K562 (cell line): ENCODE data around the gene CUL1. TPM values are rescaled to one million over a fixed set of nuclear protein-coding genes. Genes with fewer than 3 reads are reported as not detected.

Experiments used
- ATAC-seq: fragments of 200-7000 bp; cut with Tn5 transposase; 3 replicates; pipeline ENCODE4 v1.9.1; 2020; ENCODE audit warnings: moderate library complexity
- BruUV-seq: library from RNA; stranded (reverse); fragments of 400-500 nt; replicated peaks from 2 replicates; lab custom pipeline; 2021; lab: Mats Ljungman, UMichigan
- CTCF ChIA-PET: fragments of 300-600 bp; formaldehyde crosslinking; extraction: SDS; loops from one replicate; lab custom pipeline; 2021; ENCODE audit warnings: low intra/inter-chr PET ratio; lab: Yijun Ruan, JAX
- POLR2A ChIA-PET: fragments of 300-600, 350-650 bp; sonication (Branson Sonifier 250); formaldehyde crosslinking; extraction: SDS; loops from one replicate; lab custom pipeline; 2021; ENCODE audit warnings: antibody characterized with exemption, inconsistent platforms; lab: Yijun Ruan, JAX
- DNase-seq, 4 experiments: peaks; one replicate each; pipeline versions ENCODE4 v3.0.0 to v3.0.0-alpha.2; 2011 to 2018; ENCODE audit warnings: low spot score in 3 of 4, mixed read lengths in 3 of 4; ENCODE audit errors: extremely low read depth in 1 of 4
- FAIRE-seq: peaks from 2 replicates; lab custom pipeline; 2011; peaks lifted over from hg19 to GRCh38; lab: Jason Lieb, UNC
- H2AFZ ChIP-seq: 2 replicates; pipeline ENCODE4 v1.6.0; 2011; ENCODE audit warnings: low read depth, low read length, control low read depth, inconsistent platforms
- H3K27ac ChIP-seq: fragments of 200-600 bp; 3 replicates; pipeline ENCODE4 v1.8.0; 2011; ENCODE audit warnings: low read depth, mild to moderate bottlenecking, control low read depth, inconsistent platforms, low read length, moderate library complexity, mixed read lengths; ENCODE audit errors: extremely low read depth
- H3K27me3 ChIP-seq, 2 experiments: fragments of 300-600 bp in 1 of 2; 2 replicates in 1 of 2; 3 replicates in 1 of 2; pipeline versions ENCODE4 v1.6.0 to v1.8.0; 2011; ENCODE audit warnings: inconsistent platforms in 2 of 2, low read length in 2 of 2, mild to moderate bottlenecking in 1 of 2, mixed read lengths in 1 of 2, moderate library complexity in 1 of 2; ENCODE audit not compliant: control insufficient read depth in 2 of 2, insufficient read depth in 2 of 2
- H3K36me3 ChIP-seq: fragments of 300-600 bp; 3 replicates; pipeline ENCODE4 v1.8.0; 2011; ENCODE audit warnings: mild to moderate bottlenecking, low read length, inconsistent platforms; ENCODE audit not compliant: control insufficient read depth, insufficient read depth
- H3K4me1 ChIP-seq, 2 experiments: fragments of 200-600 bp in 1 of 2; replicated peaks in 1 of 2; 2 replicates in 1 of 2; 3 replicates in 1 of 2; pipeline versions ENCODE4 v1.5.1 to v1.8.0; 2011; ENCODE audit warnings: inconsistent platforms in 2 of 2, low read length in 2 of 2, mild to moderate bottlenecking in 1 of 2, mixed read lengths in 1 of 2, moderate library complexity in 1 of 2; ENCODE audit not compliant: control insufficient read depth in 2 of 2, insufficient read depth in 2 of 2
- H3K4me2 ChIP-seq: 2 replicates; pipeline ENCODE4 v1.6.1; 2011; ENCODE audit warnings: low read length, control low read depth, inconsistent platforms, mixed read lengths; ENCODE audit not compliant: insufficient read depth
- H3K4me3 ChIP-seq: fragments of 200-600 bp; sonication (generic), shearing (Covaris generic); 2 replicates; pipeline ENCODE4 v1.5.1; 2016; ENCODE audit warnings: control low read depth, inconsistent platforms
- H3K79me2 ChIP-seq: fragments of 200-600 bp; 3 replicates; pipeline ENCODE4 v1.8.0; 2011; ENCODE audit warnings: low read length, inconsistent platforms; ENCODE audit not compliant: control insufficient read depth, insufficient read depth
- H3K9ac ChIP-seq, 2 experiments: 2 replicates each; pipeline versions ENCODE4 v1.6.0 to v1.6.1; 2011; ENCODE audit warnings: low read depth in 2 of 2, low read length in 2 of 2, control low read depth in 1 of 2, inconsistent platforms in 1 of 2, mild to moderate bottlenecking in 1 of 2, mixed read lengths in 1 of 2; ENCODE audit not compliant: insufficient read depth in 1 of 2
- H3K9me1 ChIP-seq: one replicate; pipeline ENCODE4 v1.6.0; 2011; ENCODE audit warnings: inconsistent platforms, mild to moderate bottlenecking, low read length, moderate library complexity; ENCODE audit not compliant: control insufficient read depth, insufficient read depth
- H3K9me3 ChIP-seq: replicated peaks from 2 replicates; pipeline ENCODE4 v1.5.1; 2011; ENCODE audit warnings: low read depth, low read length, inconsistent platforms; ENCODE audit not compliant: control insufficient read depth, insufficient read depth
- H4K20me1 ChIP-seq: replicated peaks from 2 replicates; pipeline ENCODE4 v1.6.1; 2011; ENCODE audit warnings: low read length, inconsistent platforms, mixed read lengths; ENCODE audit not compliant: control insufficient read depth, insufficient read depth
- ARID3B ChIP-seq: fragments of 250-450 bp; sonication (Bioruptor Pico); IDR thresholded peaks from 2 replicates; pipeline ENCODE4 v1.4.0; 2020; ENCODE audit warnings: borderline replicate concordance
- BCL6 ChIP-seq: fragments of 250-450 bp; sonication (Bioruptor Pico); IDR thresholded peaks from 2 replicates; pipeline ENCODE4 v1.4.0; 2020
- BMI1 ChIP-seq: fragments of 150-350 bp; IDR thresholded peaks from 2 replicates; pipeline ENCODE4 v1.6.1; 2014; ENCODE audit warnings: low read length
- C11orf30 ChIP-seq: fragments of 450-650 bp; IDR thresholded peaks from 2 replicates; pipeline ENCODE4 v1.6.1; 2016; ENCODE audit warnings: low read depth, mild to moderate bottlenecking
- HMBOX1 ChIP-seq: sonication (generic); IDR thresholded peaks from 2 replicates; pipeline ENCODE4 v1.6.1; 2016
- JUND ChIP-seq, 2 experiments: IDR thresholded peaks; 2 replicates in 1 of 2; 3 replicates in 1 of 2; pipeline ENCODE4 v1.6.1; 2011; ENCODE audit warnings: borderline replicate concordance in 2 of 2, low read depth in 2 of 2, low read length in 2 of 2, improper control_type of control experiment in 1 of 2, missing biosample characterization in 1 of 2, missing genetic modification characterization in 1 of 2, missing genetic modification reagents in 1 of 2
- MCM2 ChIP-seq: fragments of 450-650 bp; IDR thresholded peaks from 2 replicates; pipeline ENCODE4 v1.6.1; 2017; ENCODE audit warnings: low read depth, mild to moderate bottlenecking
- NCOR1 ChIP-seq: fragments of 450-650 bp; IDR thresholded peaks from 2 replicates; pipeline ENCODE4 v1.6.1; 2016; ENCODE audit warnings: mild to moderate bottlenecking, moderate library complexity
- PCBP2 ChIP-seq: fragments of 200-400 bp; formaldehyde crosslinking; IDR thresholded peaks from 2 replicates; pipeline ENCODE4 v1.6.1; 2018; ENCODE audit warnings: low read length, low read depth, mild to moderate bottlenecking, moderate library complexity; ENCODE audit not compliant: poor library complexity, severe bottlenecking
- POLR3A ChIP-seq: IDR thresholded peaks from 2 replicates; pipeline ENCODE4 v1.6.1; 2011; ENCODE audit warnings: borderline replicate concordance, mild to moderate bottlenecking, moderate library complexity; ENCODE audit not compliant: insufficient read length, insufficient read depth; ENCODE audit errors: extremely low read depth
- SUPT5H ChIP-seq: fragments of 450-650 bp; IDR thresholded peaks from 2 replicates; pipeline ENCODE4 v1.6.1; 2016
- TAF7 ChIP-seq: fragments of 450-650 bp; IDR thresholded peaks from 2 replicates; pipeline ENCODE4 v1.6.1; 2016; ENCODE audit warnings: missing genetic modification characterization, missing compliant biosample characterization
- TRIM25 ChIP-seq: fragments of 450-650 bp; IDR thresholded peaks from 2 replicates; pipeline ENCODE4 v1.7.0; 2016; ENCODE audit warnings: borderline replicate concordance
- ZFP30 ChIP-seq: fragments of 250-450 bp; sonication (Bioruptor Pico); IDR thresholded peaks from 2 replicates; pipeline ENCODE4 v1.8.0; 2022; ENCODE audit warnings: moderate library complexity, mild to moderate bottlenecking, inconsistent platforms, borderline replicate concordance
- ZKSCAN8 ChIP-seq: fragments of 200-800 bp; sonication (Bioruptor generic); IDR thresholded peaks from 2 replicates; pipeline ENCODE4 v1.6.1; 2016; ENCODE audit warnings: missing genetic modification characterization, missing compliant biosample characterization
- ZNF197 ChIP-seq: fragments of 200-800 bp; sonication (Bioruptor generic); IDR thresholded peaks from 2 replicates; pipeline ENCODE4 v1.6.1; 2016; ENCODE audit warnings: low read depth, missing genetic modification characterization, missing compliant biosample characterization
- ZNF785 ChIP-seq: fragments of 250-450 bp; sonication (Bioruptor Pico); IDR thresholded peaks from 2 replicates; pipeline ENCODE4 v1.4.0; 2020; ENCODE audit warnings: mild to moderate bottlenecking
- WGBS: fragments of 100-300 bp; shearing (Covaris generic); methylation state at CpG from one replicate; pipeline ENCODE4 v1.1.6; 2016; ENCODE audit warnings: low coverage, mixed read lengths; ENCODE audit not compliant: insufficient coverage; ENCODE audit errors: missing lambda C conversion rate; 5-methylcytosine and 5-hydroxymethylcytosine counted together
- in situ Hi-C: fragments of 300-500 bp; cut with MboI; formaldehyde crosslinking; loops from 4 replicates; pipeline ENCODE4 v1.15.0; 2018; ENCODE audit warnings: inconsistent platforms, mixed read lengths
- intact Hi-C: fragments of 100-400 bp; cut with micrococcal nuclease; formaldehyde crosslinking; loops from 2 replicates; pipeline ENCODE4 v1.14.2; 2022
- polyA plus RNA-seq, 8 experiments: library from polyadenylated mRNA; depleted of rRNA in 4 of 8; stranded (reverse) in 5 of 8; unstranded in 3 of 8; fragments of >200 nt; fragmentation: Nextera tagmentation in 2 of 8; fragmentation: Illumina TruSeq in 1 of 8; extraction: Ambion mirVana in 2 of 8; extraction: Trizol in 1 of 8; gene quantifications; 2 replicates each; pipeline versions ENCODE4 v1.2.1 to v1.2.3, GENCODE V29; 2011 to 2014; ENCODE audit warnings: inconsistent platforms in 1 of 8, missing spikeins in 1 of 8
- total RNA-seq, 7 experiments: library from RNA; depleted of rRNA in 6 of 7; stranded (reverse); fragments of >200 nt in 6 of 7; fragmentation: Illumina TruSeq in 2 of 7; extraction: Trizol in 2 of 7; gene quantifications; 2 replicates each; pipeline versions ENCODE4 v1.2.1 to v1.2.3, GENCODE V29; 2011 to 2021; ENCODE audit warnings: low replicate concordance in 1 of 7

The CUL1 gene
- total and polyA plus RNA-seq, 9 of the 15 experiments (the other 6 are each of a cell fraction or from before 2014, with no cell fraction given), result 31.5 to 107 (median 96.5) TPM

- Histone ChIP-seq H3K9ac (peak overlapping the region in 1 of 2 experiments; percentile 42; a peak in 2 of 4 replicates), H3K9me1 (no peaks in the 10 kb centered on the region), H3K79me2 (peaks cover 99% of the 10 kb centered on the region), H3K36me3 (peaks cover 12% of the 10 kb centered on the region; the same call in 2 of the 3 replicates), H3K4me2 (peak overlapping the region; percentile 56), H4K20me1 (peaks cover 47% of the 10 kb centered on the region), H3K4me1 (peaks cover 24 to 67% of the 10 kb centered on the region in 2 experiments), H3K27ac (peak overlapping the region; percentile 56), H3K27me3 (no peaks in the 10 kb centered on the region), H3K9me3 (no peaks in the 10 kb centered on the region), H2AFZ (no peak overlapping the region), H3K4me3 (no peak overlapping the region)
- ChIA-PET CTCF (no interaction called here), POLR2A (interaction anchor here (1.0 to 2.1 kb wide), 7 partner anchors 10 to 237 kb away, joined by 3 to 15 read pairs (median 5); no protein-coding TSS in a partner anchor)
- 1% methylated on average over 5 of the region's 5 CpGs for WGBS
- no TSS peak for BruUV-seq
- intact Hi-C loops (loop anchor here (2.0 kb wide), 1 partner anchor 32 kb away; no protein-coding TSS in a partner anchor), in situ Hi-C loops (no loop called here)
- peak; percentile 57 for ATAC-seq
- no peak for FAIRE-seq
- DNase-seq, result peak in 2 of 4 experiments; percentile 81 to 88
- TF ChIP-seq BCL6, result no peak
- no peak for TF ChIP-seq JUND (IDR thresholded peaks at IDR 0.05; ENCODE audit: borderline replicate concordance, low read depth, low read length)
- TF ChIP-seq JUND (tag; IDR thresholded peaks at IDR 0.05; ENCODE audit: borderline replicate concordance, low read depth, low read length), result 0 out of 3 replicates have a peak, but pooled peaks have one; percentile 15
- TF ChIP-seq MCM2, result no peak
- no peak for TF ChIP-seq POLR3A
- TF ChIP-seq NCOR1, result peak; percentile 80
- TF ChIP-seq TRIM25, result no peak
- TF ChIP-seq ZKSCAN8, result peak; percentile 29; the same call in 1 of the 2 replicates
- no peak for TF ChIP-seq PCBP2
- TF ChIP-seq ZFP30, result no peak
- TF ChIP-seq SUPT5H, result no peak
- no peak for TF ChIP-seq ARID3B (CRISPR knock-in tag)
- no peak for TF ChIP-seq C11orf30
- TF ChIP-seq BMI1, result no peak
- TF ChIP-seq TAF7 (tag), result no peak
- TF ChIP-seq ZNF785 (CRISPR knock-in tag), result no peak
- TF ChIP-seq HMBOX1, result peak; percentile 67; the same call in 1 of the 2 replicates
- no peak for TF ChIP-seq ZNF197 (CRISPR knock-in tag)
Measured at GRCh38 chr7:148850564-148850963, 151.9 kb downstream of the CUL1 start.
